IMR-90 (cell line): ENCODE data around the gene ARL5C. TPM values are rescaled to one million over a fixed set of nuclear protein-coding genes. Genes with fewer than 3 reads are reported as not detected.

Experiments used
- ATAC-seq: fragments of 200-7000 bp; cut with Tn5 transposase; 2 replicates; pipeline ENCODE4 v1.9.1; 2020; ENCODE audit warnings: low read depth, mild to moderate bottlenecking, moderate library complexity
- BruUV-seq: library from RNA; stranded (reverse); fragments of 400-500 nt; replicated peaks from 2 replicates; lab custom pipeline; 2021; lab: Mats Ljungman, UMichigan
- CTCF ChIA-PET: fragments of 300-600 bp; formaldehyde crosslinking; extraction: SDS; loops from one replicate; lab custom pipeline; 2021; ENCODE audit warnings: antibody characterized with exemption; lab: Yijun Ruan, JAX
- POLR2A ChIA-PET: fragments of 300-600 bp; sonication (Branson Sonifier 250); formaldehyde crosslinking; loops from one replicate; lab custom pipeline; 2022; ENCODE audit warnings: antibody characterized with exemption; ENCODE audit not compliant: unreplicated experiment; lab: Charles Lee
- DNase-seq: peaks from one replicate; pipeline ENCODE4 v3.0.0; 2013
- H2AFZ ChIP-seq: replicated peaks from 2 replicates; pipeline ENCODE3; 2013; ENCODE audit warnings: low read length, mild to moderate bottlenecking; ENCODE audit not compliant: poor library complexity
- H2AK5ac ChIP-seq: 2 replicates; pipeline ENCODE4 v1.6.1; 2013; ENCODE audit warnings: low read depth, low read length, inconsistent platforms
- H2AK9ac ChIP-seq: replicated peaks from 2 replicates; pipeline ENCODE3; 2013; ENCODE audit warnings: mild to moderate bottlenecking, low read depth, low read length, moderate library complexity; ENCODE audit not compliant: poor library complexity
- H2BK120ac ChIP-seq: 2 replicates; pipeline ENCODE4 v1.6.1; 2013; ENCODE audit warnings: low read depth, low read length, inconsistent platforms
- H2BK15ac ChIP-seq: 3 replicates; pipeline ENCODE4 v1.6.1; 2013; ENCODE audit warnings: low read depth, low read length, inconsistent platforms
- H2BK20ac ChIP-seq: 2 replicates; pipeline ENCODE4 v1.6.1; 2013; ENCODE audit warnings: low read depth, mild to moderate bottlenecking, inconsistent platforms, low read length, moderate library complexity
- H2BK5ac ChIP-seq: 2 replicates; pipeline ENCODE4 v1.6.1; 2013; ENCODE audit warnings: mild to moderate bottlenecking, low read depth, low read length, inconsistent platforms; ENCODE audit not compliant: poor library complexity, severe bottlenecking
- H3K14ac ChIP-seq: replicated peaks from 2 replicates; pipeline ENCODE4 v1.6.1; 2013; ENCODE audit warnings: low read depth, low read length, inconsistent platforms
- H3K18ac ChIP-seq: 2 replicates; pipeline ENCODE4 v1.6.1; 2013; ENCODE audit warnings: low read depth, low read length, control low read depth
- H3K23ac ChIP-seq: 2 replicates; pipeline ENCODE4 v1.6.1; 2013; ENCODE audit warnings: low read depth, low read length, inconsistent platforms
- H3K27ac ChIP-seq: 2 replicates; pipeline ENCODE4 v1.5.1; 2013; ENCODE audit warnings: mild to moderate bottlenecking, control low read depth, low read length; ENCODE audit not compliant: insufficient read depth
- H3K27me3 ChIP-seq: 2 replicates; pipeline ENCODE4 v1.6.1; 2013; ENCODE audit warnings: low read length; ENCODE audit not compliant: control insufficient read depth, insufficient read depth
- H3K36me3 ChIP-seq: 2 replicates; pipeline ENCODE4 v1.6.1; 2013; ENCODE audit warnings: low read length, mixed read lengths; ENCODE audit not compliant: control insufficient read depth, insufficient read depth
- H3K4ac ChIP-seq: 2 replicates; pipeline ENCODE4 v1.6.1; 2013; ENCODE audit warnings: low read depth, low read length, inconsistent platforms
- H3K4me1 ChIP-seq: 2 replicates; pipeline ENCODE4 v1.6.1; 2013; ENCODE audit warnings: low read length, mixed read lengths; ENCODE audit not compliant: control insufficient read depth, insufficient read depth
- H3K4me2 ChIP-seq: 2 replicates; pipeline ENCODE4 v1.6.1; 2013; ENCODE audit warnings: low read depth, mild to moderate bottlenecking, control low read depth, low read length, moderate library complexity
- H3K4me3 ChIP-seq: 2 replicates; pipeline ENCODE4 v1.5.1; 2013; ENCODE audit warnings: low read depth, mild to moderate bottlenecking, control low read depth, low read length, moderate library complexity; ENCODE audit not compliant: insufficient read depth
- H3K56ac ChIP-seq: 2 replicates; pipeline ENCODE4 v1.6.1; 2013; ENCODE audit warnings: low read length, inconsistent platforms; ENCODE audit not compliant: insufficient read depth; ENCODE audit errors: extremely low read depth
- H3K79me1 ChIP-seq, 2 experiments: 2 replicates each; pipeline ENCODE4 v1.6.1; 2013; ENCODE audit warnings: low read length in 2 of 2, inconsistent platforms in 1 of 2, low read depth in 1 of 2
- H3K9ac ChIP-seq: 2 replicates; pipeline ENCODE4 v1.6.1; 2013; ENCODE audit warnings: low read depth, low read length, control low read depth
- H3K9me1 ChIP-seq: 2 replicates; pipeline ENCODE4 v1.6.1; 2013; ENCODE audit warnings: low read length, inconsistent platforms; ENCODE audit not compliant: insufficient read depth
- H3K9me3 ChIP-seq: 2 replicates; pipeline ENCODE4 v1.6.1; 2013; ENCODE audit warnings: low read length; ENCODE audit not compliant: control insufficient read depth, insufficient read depth
- H4K20me1 ChIP-seq: 2 replicates; pipeline ENCODE4 v1.6.1; 2013; ENCODE audit warnings: low read length, inconsistent platforms; ENCODE audit not compliant: insufficient read depth
- H4K5ac ChIP-seq: 2 replicates; pipeline ENCODE4 v1.6.1; 2013; ENCODE audit warnings: mild to moderate bottlenecking, low read depth, low read length, control low read depth
- H4K8ac ChIP-seq, 2 experiments: 2 replicates each; pipeline ENCODE4 v1.6.1; 2013; ENCODE audit warnings: low read depth in 2 of 2, low read length in 2 of 2, control low read depth in 1 of 2, inconsistent platforms in 1 of 2
- H4K91ac ChIP-seq: 2 replicates; pipeline ENCODE4 v1.6.1; 2013; ENCODE audit warnings: low read depth, low read length, inconsistent platforms; ENCODE audit not compliant: insufficient read depth
- BHLHE40 ChIP-seq: fragments of 150-350 bp; IDR thresholded peaks from 2 replicates; pipeline ENCODE4 v1.6.1; 2016; ENCODE audit warnings: mild to moderate bottlenecking, low read depth, low read length
- CEBPB ChIP-seq: IDR thresholded peaks from 2 replicates; pipeline ENCODE4 v1.6.1; 2012; ENCODE audit warnings: low read depth, low read length, improper control_type of control experiment
- CHD1 ChIP-seq: IDR thresholded peaks from 2 replicates; pipeline ENCODE4 v1.6.1; 2012; ENCODE audit warnings: low read depth, low read length, improper control_type of control experiment
- FOS ChIP-seq: fragments of 150-350 bp; IDR thresholded peaks from 2 replicates; pipeline ENCODE4 v1.6.1; 2016; ENCODE audit warnings: low read depth, low read length
- MAFK ChIP-seq: IDR thresholded peaks from 2 replicates; pipeline ENCODE4 v1.6.1; 2012; ENCODE audit warnings: low read depth, low read length, improper control_type of control experiment
- MXI1 ChIP-seq: IDR thresholded peaks from 2 replicates; pipeline ENCODE4 v1.6.1; 2012; ENCODE audit warnings: low read depth, mild to moderate bottlenecking, low read length, moderate library complexity, borderline replicate concordance
- POLR2A ChIP-seq: IDR thresholded peaks from 2 replicates; pipeline ENCODE4 v1.6.1; 2012; ENCODE audit warnings: mild to moderate bottlenecking, low read depth, low read length
- RAD21 ChIP-seq: IDR thresholded peaks from 2 replicates; pipeline ENCODE4 v1.6.1; 2012; ENCODE audit warnings: low read length, improper control_type of control experiment
- RCOR1 ChIP-seq: IDR thresholded peaks from 2 replicates; pipeline ENCODE4 v1.6.1; 2012; ENCODE audit warnings: mild to moderate bottlenecking, low read length, improper control_type of control experiment; ENCODE audit not compliant: insufficient replicate concordance
- SMC3 ChIP-seq: fragments of 150-350 bp; IDR thresholded peaks from 2 replicates; pipeline ENCODE4 v1.6.1; 2016; ENCODE audit warnings: low read depth, mild to moderate bottlenecking, antibody characterized with exemption, low read length, moderate library complexity
- WGBS, 2 experiments: methylation state at CpG; one replicate each; pipeline versions ENCODE4 v1.1.5 to v1.1.7; 2013; ENCODE audit warnings: missing lambda C conversion rate in 2 of 2; ENCODE audit not compliant: insufficient read length in 1 of 2; ENCODE audit errors: extremely low coverage in 2 of 2; 5-methylcytosine and 5-hydroxymethylcytosine counted together
- dilution Hi-C: fragments of 300-500 bp; cut with HindIII; formaldehyde crosslinking; loops from one replicate; pipeline ENCODE4 v1.14.3; 2018; ENCODE audit warnings: low sequenced_read_pairs; ENCODE audit not compliant: unreplicated experiment
- in situ Hi-C: fragments of 300-500 bp; cut with MboI; formaldehyde crosslinking; loops from 3 replicates; pipeline ENCODE4 v1.14.3; 2019; ENCODE audit warnings: low sequenced_read_pairs, inconsistent platforms, mixed read lengths
- intact Hi-C: fragments of 100-400 bp; cut with micrococcal nuclease; formaldehyde crosslinking; loops from 2 replicates; pipeline ENCODE4 v1.10.0; 2022
- polyA plus RNA-seq, 3 experiments: library from polyadenylated mRNA; depleted of rRNA; stranded (reverse); fragments of >200 nt; gene quantifications; 2 replicates each; pipeline ENCODE4 v1.2.3, GENCODE V29; 2012; ENCODE audit warnings: low replicate concordance in 1 of 3
- total RNA-seq: library from RNA; depleted of rRNA; stranded (reverse); fragments of >200 nt; gene quantifications from 2 replicates; pipeline ENCODE4 v1.2.3, GENCODE V29; 2012
- TF ChIP-seq, protein P1 (sequence below): conservative IDR thresholded peaks from 2 replicates; pipeline ENCODE4 v1.5.1; 2012; ENCODE audit warnings: mild to moderate bottlenecking, low read depth, low read length, improper control_type of control experiment
- TF ChIP-seq, protein P2 (sequence below): fragments of 150-350 bp; IDR thresholded peaks from 2 replicates; pipeline ENCODE4 v1.6.1; 2016; ENCODE audit warnings: low read depth, mild to moderate bottlenecking, low read length, moderate library complexity, borderline replicate concordance
- TF ChIP-seq, protein P3 (sequence below): fragments of 150-350 bp; IDR thresholded peaks from 2 replicates; pipeline ENCODE4 v1.6.1; 2017; ENCODE audit warnings: mild to moderate bottlenecking, antibody characterized with exemption, low read length, low read depth

Gene ARL5C
- total and polyA plus RNA-seq, 2 of the 4 experiments (the other 2 are of a cell fraction): not detected

DNA sequence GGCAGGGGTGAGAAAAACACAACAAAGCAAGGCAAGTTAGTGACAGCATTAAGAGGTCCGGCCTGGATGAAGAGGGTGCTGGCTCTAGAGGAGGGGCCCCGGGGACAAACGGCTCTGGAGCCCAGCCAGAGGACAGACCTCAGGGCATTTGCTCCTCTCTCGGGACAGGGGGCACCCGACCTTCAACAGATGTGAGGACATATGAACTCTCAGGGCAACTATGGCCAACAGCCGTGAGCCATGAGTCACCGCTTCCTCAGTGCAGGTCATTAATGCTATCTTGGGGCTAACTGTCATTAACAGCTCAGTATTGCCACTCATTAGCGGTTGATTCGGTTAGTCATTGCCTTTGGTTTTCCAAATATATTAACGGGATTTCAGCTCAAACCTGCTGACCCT lies 9.7 kb upstream of the ARL5C start:
- Histone ChIP-seq H4K5ac (no peak overlapping the region), H3K4me1 (no peaks in the 10 kb centered on the region), H3K9me3 (no peaks in the 10 kb centered on the region), H3K23ac (no peak overlapping the region), H3K79me1 (0 out of 4 replicates have a peak, but pooled peaks cover 0 to 2% of the 10 kb centered on the region in 2 experiments), H3K4me3 (no peak overlapping the region), H3K27ac (no peak overlapping the region), H3K14ac (no peak overlapping the region), H4K91ac (no peak overlapping the region), H2AFZ (no peak overlapping the region), H4K8ac (no peak overlapping the region), H3K56ac (no peak overlapping the region), H3K18ac (no peak overlapping the region), H3K9me1 (peaks cover 10% of the 10 kb centered on the region; the same call in 1 of the 2 replicates), H2AK5ac (no peak overlapping the region), H2BK15ac (no peak overlapping the region), H2BK5ac (no peak overlapping the region), H2BK120ac (no peak overlapping the region), H3K9ac (no peak overlapping the region), H2BK20ac (no peak overlapping the region), H4K20me1 (peaks cover 10% of the 10 kb centered on the region), H3K4me2 (no peak overlapping the region), H3K27me3 (no peaks in the 10 kb centered on the region), H3K36me3 (peaks cover 22% of the 10 kb centered on the region), H3K4ac (no peak overlapping the region), H2AK9ac (no peak overlapping the region)
- dilution Hi-C loops (no loop called here), in situ Hi-C loops (no loop called here), intact Hi-C loops (loop anchor here (1.0 kb wide), 1 partner anchor 192 kb away; no protein-coding TSS in a partner anchor)
- 75% methylated on average over 9 of the region's 10 CpGs; no CpG with 5 or more reads in 1 of the 2 experiments for WGBS, 2 experiments
- ChIA-PET POLR2A (no interaction called here), CTCF (interaction anchor here (1.6 to 2.7 kb wide), 2 partner anchors 9 to 11 kb away, joined by 6 to 19 read pairs; partner anchors contain the start of gene ARL5C)
- ATAC-seq (no peak), DNase-seq (no peak)
- no peak for TF ChIP-seq POLR2A
- TF ChIP-seq MXI1: no peak
- no peak for TF ChIP-seq CEBPB
- no peak for TF ChIP-seq BHLHE40
- no peak for TF ChIP-seq RCOR1
- TF ChIP-seq, protein P1, sequence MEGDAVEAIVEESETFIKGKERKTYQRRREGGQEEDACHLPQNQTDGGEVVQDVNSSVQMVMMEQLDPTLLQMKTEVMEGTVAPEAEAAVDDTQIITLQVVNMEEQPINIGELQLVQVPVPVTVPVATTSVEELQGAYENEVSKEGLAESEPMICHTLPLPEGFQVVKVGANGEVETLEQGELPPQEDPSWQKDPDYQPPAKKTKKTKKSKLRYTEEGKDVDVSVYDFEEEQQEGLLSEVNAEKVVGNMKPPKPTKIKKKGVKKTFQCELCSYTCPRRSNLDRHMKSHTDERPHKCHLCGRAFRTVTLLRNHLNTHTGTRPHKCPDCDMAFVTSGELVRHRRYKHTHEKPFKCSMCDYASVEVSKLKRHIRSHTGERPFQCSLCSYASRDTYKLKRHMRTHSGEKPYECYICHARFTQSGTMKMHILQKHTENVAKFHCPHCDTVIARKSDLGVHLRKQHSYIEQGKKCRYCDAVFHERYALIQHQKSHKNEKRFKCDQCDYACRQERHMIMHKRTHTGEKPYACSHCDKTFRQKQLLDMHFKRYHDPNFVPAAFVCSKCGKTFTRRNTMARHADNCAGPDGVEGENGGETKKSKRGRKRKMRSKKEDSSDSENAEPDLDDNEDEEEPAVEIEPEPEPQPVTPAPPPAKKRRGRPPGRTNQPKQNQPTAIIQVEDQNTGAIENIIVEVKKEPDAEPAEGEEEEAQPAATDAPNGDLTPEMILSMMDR: no peak
- no peak for TF ChIP-seq CHD1
- TF ChIP-seq SMC3: no peak
- TF ChIP-seq RAD21: no peak
- TF ChIP-seq, protein P2, sequence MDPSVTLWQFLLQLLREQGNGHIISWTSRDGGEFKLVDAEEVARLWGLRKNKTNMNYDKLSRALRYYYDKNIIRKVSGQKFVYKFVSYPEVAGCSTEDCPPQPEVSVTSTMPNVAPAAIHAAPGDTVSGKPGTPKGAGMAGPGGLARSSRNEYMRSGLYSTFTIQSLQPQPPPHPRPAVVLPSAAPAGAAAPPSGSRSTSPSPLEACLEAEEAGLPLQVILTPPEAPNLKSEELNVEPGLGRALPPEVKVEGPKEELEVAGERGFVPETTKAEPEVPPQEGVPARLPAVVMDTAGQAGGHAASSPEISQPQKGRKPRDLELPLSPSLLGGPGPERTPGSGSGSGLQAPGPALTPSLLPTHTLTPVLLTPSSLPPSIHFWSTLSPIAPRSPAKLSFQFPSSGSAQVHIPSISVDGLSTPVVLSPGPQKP: no peak
- TF ChIP-seq FOS: no peak
- TF ChIP-seq, protein P3, sequence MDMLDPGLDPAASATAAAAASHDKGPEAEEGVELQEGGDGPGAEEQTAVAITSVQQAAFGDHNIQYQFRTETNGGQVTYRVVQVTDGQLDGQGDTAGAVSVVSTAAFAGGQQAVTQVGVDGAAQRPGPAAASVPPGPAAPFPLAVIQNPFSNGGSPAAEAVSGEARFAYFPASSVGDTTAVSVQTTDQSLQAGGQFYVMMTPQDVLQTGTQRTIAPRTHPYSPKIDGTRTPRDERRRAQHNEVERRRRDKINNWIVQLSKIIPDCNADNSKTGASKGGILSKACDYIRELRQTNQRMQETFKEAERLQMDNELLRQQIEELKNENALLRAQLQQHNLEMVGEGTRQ: no peak
- TF ChIP-seq MAFK: no peak
- BruUV-seq: no TSS peak
